ENCODE measurements around the gene N4BP3.

Gene N4BP3

GRCh38 chr5:178162481-178162880 is 49.1 kb downstream of the N4BP3 start:
- Histone ChIP-seq H3K27me3 (ENCODE audit: control insufficient read depth, insufficient read depth, low read length) (peaks cover 2% of the 10 kb centered on the region), H3K36me3 (ENCODE audit: control insufficient read depth, insufficient read depth, low read length) (no peaks in the 10 kb centered on the region), H3K4me3 (ENCODE audit: low read depth, low read length) (no peak overlapping the region), H3K9me3 (ENCODE audit: control insufficient read depth, insufficient read depth, low read length) (no peaks in the 10 kb centered on the region), H3K9ac (ENCODE audit: low read depth, low read length) (no peak overlapping the region), H3K4me1 (ENCODE audit: control insufficient read depth, insufficient read depth, low read length) (peaks cover 4% of the 10 kb centered on the region)

GRCh38 chr5:178163772-178164735 is 50.7 kb downstream of the N4BP3 start:
- peaks cover 2% of the 10 kb centered on the region for H3K27me3 ChIP-seq (ENCODE audit: control insufficient read depth, insufficient read depth, low read length)

GRCh38 chr5:178165581-178165980 is 52.2 kb downstream of the N4BP3 start:
- Histone ChIP-seq H3K36me3 (ENCODE audit: control insufficient read depth, insufficient read depth, low read length) (no peaks in the 10 kb centered on the region), H3K9me3 (ENCODE audit: control insufficient read depth, insufficient read depth, low read length) (no peaks in the 10 kb centered on the region)

More at GRCh38 chr5:178163772-178164735, 50.7 kb downstream of the N4BP3 start:
- H3K9ac ChIP-seq (ENCODE audit: low read depth, low read length) = no peak overlapping the region
- no peaks in the 10 kb centered on the region for H3K36me3 ChIP-seq (ENCODE audit: control insufficient read depth, insufficient read depth, low read length)
- H3K4me3 ChIP-seq (ENCODE audit: low read depth, low read length) = peak overlapping the region; percentile 56
- no peaks in the 10 kb centered on the region for H3K9me3 ChIP-seq (ENCODE audit: control insufficient read depth, insufficient read depth, low read length)
- H3K4me1 ChIP-seq (ENCODE audit: control insufficient read depth, insufficient read depth, low read length) = peaks cover 4% of the 10 kb centered on the region

GRCh38 chr5:178170455-178170854 is 57.1 kb downstream of the N4BP3 start:
- Histone ChIP-seq H3K9ac (ENCODE audit: low read depth, low read length) (no peak overlapping the region), H3K4me1 (ENCODE audit: control insufficient read depth, insufficient read depth, low read length) (no peaks in the 10 kb centered on the region), H3K9me3 (ENCODE audit: control insufficient read depth, insufficient read depth, low read length) (no peaks in the 10 kb centered on the region), H3K36me3 (ENCODE audit: control insufficient read depth, insufficient read depth, low read length) (no peaks in the 10 kb centered on the region), H3K27me3 (ENCODE audit: control insufficient read depth, insufficient read depth, low read length) (no peaks in the 10 kb centered on the region), H3K4me3 (ENCODE audit: low read depth, low read length) (no peak overlapping the region)

More at GRCh38 chr5:178165581-178165980, 52.2 kb downstream of the N4BP3 start:
- H3K27me3 ChIP-seq (ENCODE audit: control insufficient read depth, insufficient read depth, low read length) = peaks cover 2% of the 10 kb centered on the region
- H3K4me3 ChIP-seq (ENCODE audit: low read depth, low read length) = no peak overlapping the region
- H3K4me1 ChIP-seq (ENCODE audit: control insufficient read depth, insufficient read depth, low read length) = peaks cover 4% of the 10 kb centered on the region
- H3K9ac ChIP-seq (ENCODE audit: low read depth, low read length) = no peak overlapping the region

- Histone ChIP-seq H3K9me3 (ENCODE audit: control insufficient read depth, insufficient read depth, low read length) (no peaks in the 10 kb centered on the region), H3K9ac (ENCODE audit: low read depth, low read length) (no peak overlapping the region), H3K36me3 (ENCODE audit: control insufficient read depth, insufficient read depth, low read length) (no peaks in the 10 kb centered on the region), H3K27me3 (ENCODE audit: control insufficient read depth, insufficient read depth, low read length) (no peaks in the 10 kb centered on the region), H3K4me1 (ENCODE audit: control insufficient read depth, insufficient read depth, low read length) (peaks cover 6% of the 10 kb centered on the region), H3K4me3 (ENCODE audit: low read depth, low read length) (no peak overlapping the region)
These were observed 61.1 kb downstream of the N4BP3 start for GRCh38 chr5:178174456-178174855.

Measured in iPS-15b (cell line).